HEK293T (cell line): ENCODE data around the gene ALCAM.

Experiments
- BHLHE40 ChIP-seq: fragments of 450-650 bp; IDR thresholded peaks from 2 replicates; pipeline ENCODE4 v1.6.1; 2016; ENCODE audit warnings: mild to moderate bottlenecking, moderate library complexity, borderline replicate concordance
- CTBP1 ChIP-seq: fragments of 450-650 bp; IDR thresholded peaks from 2 replicates; pipeline ENCODE4 v1.6.1; 2016; ENCODE audit warnings: borderline replicate concordance
- ELF4 ChIP-seq: fragments of 450-650 bp; IDR thresholded peaks from 2 replicates; pipeline ENCODE4 v1.6.1; 2017; ENCODE audit warnings: antibody characterized with exemption
- FOXA1 ChIP-seq: fragments of 450-650 bp; IDR thresholded peaks from 2 replicates; pipeline ENCODE4 v1.6.1; 2016; ENCODE audit warnings: mild to moderate bottlenecking
- FOXK2 ChIP-seq: fragments of 450-650 bp; IDR thresholded peaks from 2 replicates; pipeline ENCODE4 v1.6.1; 2016; ENCODE audit warnings: mild to moderate bottlenecking
- FOXM1 ChIP-seq: fragments of 450-650 bp; IDR thresholded peaks from 2 replicates; pipeline ENCODE4 v1.6.1; 2017; ENCODE audit warnings: mild to moderate bottlenecking, borderline replicate concordance
- HDGF ChIP-seq: fragments of 450-650 bp; IDR thresholded peaks from 2 replicates; pipeline ENCODE4 v1.6.1; 2017; ENCODE audit warnings: antibody characterized with exemption, borderline replicate concordance
- L3MBTL2 ChIP-seq: fragments of 450-650 bp; conservative IDR thresholded peaks from 2 replicates; pipeline ENCODE4 v1.6.1; 2016; ENCODE audit warnings: mild to moderate bottlenecking
- LEF1 ChIP-seq: fragments of 450-650 bp; IDR thresholded peaks from 2 replicates; pipeline ENCODE4 v1.6.1; 2017; ENCODE audit warnings: mild to moderate bottlenecking, borderline replicate concordance
- PKNOX1 ChIP-seq: fragments of 450-650 bp; IDR thresholded peaks from 2 replicates; pipeline ENCODE4 v1.6.1; 2016
- SP1 ChIP-seq: fragments of 450-650 bp; IDR thresholded peaks from 2 replicates; pipeline ENCODE4 v1.6.1; 2017
- SUZ12 ChIP-seq: fragments of 450-650 bp; IDR thresholded peaks from 2 replicates; pipeline ENCODE4 v1.6.1; 2016; ENCODE audit warnings: mild to moderate bottlenecking
- ZNF384 ChIP-seq: fragments of 450-650 bp; IDR thresholded peaks from 2 replicates; pipeline ENCODE4 v1.6.1; 2016

DNA sequence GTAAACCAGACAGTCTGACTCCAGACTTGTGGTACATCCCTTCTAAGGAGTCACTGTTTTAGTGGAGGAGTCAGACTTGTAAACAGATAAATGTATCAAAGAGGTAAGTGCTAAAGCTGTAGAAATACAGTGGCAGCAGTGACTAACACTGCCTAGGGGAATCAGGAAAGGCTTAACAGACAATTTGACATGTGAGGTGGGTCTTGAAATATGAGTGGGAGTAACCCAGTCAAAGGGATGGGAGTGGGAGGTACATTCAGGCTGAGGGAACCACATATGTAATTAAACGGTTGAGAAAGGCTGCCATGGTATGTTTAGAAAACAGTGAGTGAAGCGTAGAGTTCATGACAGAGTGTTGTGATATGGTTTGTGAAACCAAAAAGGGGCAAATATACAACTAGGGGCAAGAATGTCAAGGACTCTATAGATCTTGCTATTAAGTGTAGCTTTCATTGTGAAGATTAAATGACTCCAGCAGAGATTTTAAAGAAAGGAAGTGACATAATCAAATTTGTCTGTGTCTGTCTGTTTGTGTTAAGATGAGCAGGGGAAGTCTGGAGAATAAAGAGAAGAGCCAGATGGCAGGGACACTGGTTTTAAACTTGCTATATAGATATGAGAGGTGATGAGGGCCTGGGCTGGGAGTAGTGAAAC is 11.2 kb upstream of the ALCAM start:
- TF ChIP-seq SUZ12, result no peak
- TF ChIP-seq CTBP1, result no peak
- TF ChIP-seq BHLHE40, result no peak
- no peak for TF ChIP-seq FOXA1
- no peak for TF ChIP-seq ZNF384
- no peak for TF ChIP-seq SP1
- TF ChIP-seq FOXK2, result no peak
- no peak for TF ChIP-seq HDGF
- TF ChIP-seq FOXM1, result no peak
- no peak for TF ChIP-seq LEF1
- TF ChIP-seq L3MBTL2, result no peak
- no peak for TF ChIP-seq PKNOX1
- no peak for TF ChIP-seq ELF4
